Measurements from ENCODE around the gene ZNF425.
"Not testable (repeated sequence)": the region's sequence is repeated elsewhere in the genome, so short reads cannot be mapped to it uniquely, and the experiment has no call there.

The ZNF425 gene

DNA sequence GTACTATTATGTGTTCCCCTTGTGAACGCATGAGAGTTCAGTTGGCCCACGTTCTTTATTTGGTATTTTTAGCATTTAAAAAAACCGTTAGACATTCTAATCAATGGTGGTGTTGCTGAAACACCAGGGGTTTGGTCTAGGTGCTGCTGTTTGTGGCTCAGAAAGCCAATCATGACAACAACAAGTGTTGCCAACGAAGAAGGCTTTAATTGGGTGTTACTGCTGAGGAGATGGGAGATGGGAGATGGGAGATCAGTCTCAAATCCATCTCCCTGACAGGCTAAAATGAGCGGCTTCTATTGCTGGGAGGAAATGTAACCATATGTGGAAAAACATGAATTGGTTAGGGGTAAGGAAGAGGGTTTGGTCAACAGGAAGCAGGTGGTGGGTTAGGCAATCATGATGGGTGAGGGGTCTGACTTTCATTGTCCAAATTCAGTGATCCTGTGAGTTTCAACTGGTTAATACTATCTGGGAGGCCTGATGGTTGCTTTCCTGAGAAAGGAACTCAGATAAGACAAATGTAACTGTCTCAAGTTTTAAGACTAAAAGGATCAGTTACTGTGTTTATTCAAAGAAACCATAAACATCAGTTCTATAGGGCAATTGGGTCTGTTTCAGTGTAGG, 4.6 kb upstream of the ZNF425 start:
- DNase-seq (ENCODE audit: low spot score) = no peak

DNA sequence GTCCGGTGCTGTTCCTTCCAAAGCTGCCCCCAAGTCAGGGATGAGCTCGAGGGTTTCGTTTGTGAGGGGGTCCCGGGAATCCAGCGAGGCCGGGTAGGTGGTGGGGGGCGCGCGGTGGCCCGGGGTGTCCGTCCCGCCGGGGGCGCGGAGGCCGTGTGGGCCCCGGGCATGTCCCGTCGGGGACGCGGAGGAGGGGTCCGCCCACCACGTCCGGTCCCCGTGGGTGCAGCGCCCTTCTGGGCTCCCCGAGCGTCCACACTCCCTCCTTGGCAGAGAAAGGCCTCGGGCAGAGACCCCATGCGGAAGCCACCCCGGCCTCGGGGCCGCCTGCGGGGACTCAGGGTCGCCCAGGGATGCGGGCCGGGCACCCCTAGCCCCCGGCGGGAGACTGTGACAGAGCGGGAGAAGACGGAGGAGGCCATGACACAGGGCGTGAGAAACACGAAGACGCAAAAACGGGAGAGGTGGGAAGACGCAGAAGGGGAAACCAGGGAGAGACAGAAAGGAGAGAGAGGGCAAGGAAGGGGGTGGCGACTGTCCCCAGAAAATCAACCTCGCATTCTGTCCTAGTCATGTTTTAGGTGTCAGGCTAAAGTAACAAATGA, 640 bp upstream of the ZNF425 start:
- DNase-seq (ENCODE audit: low spot score) = peak; percentile 70

DNA sequence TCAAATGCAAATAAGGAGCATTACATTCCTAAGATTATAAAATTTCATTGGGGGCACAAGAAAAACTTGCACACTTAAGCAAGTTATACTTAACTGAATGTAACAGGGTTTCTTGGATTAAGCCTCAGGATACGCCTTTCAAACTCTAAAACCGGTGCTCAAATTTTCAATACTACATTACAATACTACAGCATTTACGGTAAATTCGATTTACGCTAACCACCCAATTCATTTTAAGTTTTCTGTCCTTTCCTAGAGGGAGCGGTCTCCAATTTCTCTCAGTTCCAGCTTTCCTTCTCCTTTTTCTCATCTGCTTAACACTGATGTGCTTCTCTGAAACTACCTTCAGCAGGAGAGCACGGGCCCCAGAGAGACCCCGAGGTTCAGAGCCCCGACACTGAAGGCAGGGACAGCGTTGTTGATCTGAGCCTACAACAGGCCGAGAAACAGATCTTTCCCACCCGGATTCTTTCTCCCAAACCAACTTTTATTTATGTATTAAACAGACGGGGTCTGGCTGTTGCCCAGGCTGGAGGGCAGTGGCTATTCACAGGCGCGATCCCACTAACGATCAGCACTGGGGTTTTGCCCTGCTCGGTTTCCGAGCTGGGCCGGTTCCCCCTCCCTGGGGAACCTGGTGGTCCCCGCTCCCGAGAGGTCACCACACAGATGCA, 798 bp downstream of the ZNF425 start:
- DNase-seq (ENCODE audit: low spot score) = peak; percentile 47

DNA sequence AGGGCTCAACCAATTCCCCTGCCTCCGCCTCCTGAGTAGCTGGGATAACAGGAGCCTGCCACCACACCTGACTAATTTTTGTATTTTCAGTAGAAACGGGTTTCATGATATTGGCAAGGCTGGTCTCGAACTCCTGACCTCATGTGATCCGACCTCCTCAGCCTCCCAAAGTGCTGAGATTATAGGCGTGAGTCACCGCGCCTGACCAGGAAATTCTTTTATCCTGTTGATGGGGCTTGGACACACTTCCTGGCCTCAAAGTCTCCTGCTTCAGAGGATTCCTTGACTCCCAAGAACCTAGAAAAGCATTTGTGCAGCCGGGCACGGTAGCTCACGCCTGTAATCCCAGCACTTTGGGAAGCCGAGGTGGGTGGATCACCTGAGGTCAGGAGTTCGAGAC, 16.2 kb downstream of the ZNF425 start:
- no peak for DNase-seq (ENCODE audit: low spot score)

DNA sequence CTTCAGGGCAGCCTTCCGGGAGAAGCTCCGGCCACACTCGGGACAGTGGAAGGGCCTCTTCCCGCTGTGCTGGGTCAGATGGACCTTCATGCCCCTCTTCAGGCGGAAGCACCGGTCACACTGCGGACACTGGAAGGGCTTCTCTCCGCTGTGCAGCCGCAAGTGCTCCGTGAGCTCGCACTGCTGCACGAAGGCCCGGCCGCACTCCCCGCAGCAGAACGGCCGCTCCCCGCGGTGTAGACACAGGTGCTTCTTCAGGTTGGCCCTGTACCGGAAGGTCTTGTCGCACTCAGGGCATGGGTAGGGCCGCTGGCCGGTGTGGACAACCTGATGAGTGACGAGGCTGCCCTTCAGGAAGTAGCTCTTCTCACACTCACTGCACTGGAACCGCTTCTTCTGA, 21.4 kb downstream of the ZNF425 start:
- DNase-seq (ENCODE audit: low spot score) = no peak

DNA sequence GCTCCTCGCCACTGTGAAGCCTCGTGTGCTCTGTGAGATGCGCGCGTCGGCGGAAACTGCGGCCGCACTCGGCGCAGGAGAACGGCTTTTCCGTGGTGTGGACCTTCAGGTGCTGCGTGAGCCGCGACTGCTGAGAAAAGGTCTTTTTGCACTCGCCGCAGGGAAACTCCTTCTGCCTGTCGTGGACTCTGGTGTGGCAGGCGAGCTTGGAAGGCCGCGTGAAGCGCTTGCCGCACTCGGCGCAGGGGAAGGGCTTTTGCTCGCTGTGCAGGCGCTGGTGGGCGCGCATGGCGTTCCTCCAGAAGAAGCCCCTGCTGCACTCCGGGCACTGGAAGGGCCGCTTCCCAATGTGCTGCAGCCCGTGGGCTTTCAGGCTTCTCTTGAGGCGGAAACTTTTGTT, 21.9 kb downstream of the ZNF425 start:
- DNase-seq (ENCODE audit: low spot score) = no peak

DNA sequence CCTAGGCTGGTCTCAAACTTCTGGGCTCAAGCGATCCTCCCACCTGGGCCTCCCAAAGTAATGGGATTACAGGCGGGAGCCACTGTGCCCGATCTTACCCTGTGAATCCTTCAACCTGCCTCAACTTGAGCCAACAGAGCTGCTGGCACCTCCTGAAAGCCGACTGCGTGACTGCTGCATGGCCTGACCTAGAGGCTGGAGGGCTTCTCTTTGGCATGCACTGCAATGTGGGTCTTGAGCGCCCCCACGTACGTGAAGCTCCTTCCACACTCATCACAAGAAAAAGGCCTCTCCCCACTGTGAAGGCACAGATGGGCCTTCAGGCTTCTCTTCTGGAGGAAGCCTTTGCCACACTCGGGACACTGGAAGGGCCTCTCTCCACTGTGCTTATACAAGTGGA, 22.7 kb downstream of the ZNF425 start:
- no peak for DNase-seq (ENCODE audit: low spot score)

DNA sequence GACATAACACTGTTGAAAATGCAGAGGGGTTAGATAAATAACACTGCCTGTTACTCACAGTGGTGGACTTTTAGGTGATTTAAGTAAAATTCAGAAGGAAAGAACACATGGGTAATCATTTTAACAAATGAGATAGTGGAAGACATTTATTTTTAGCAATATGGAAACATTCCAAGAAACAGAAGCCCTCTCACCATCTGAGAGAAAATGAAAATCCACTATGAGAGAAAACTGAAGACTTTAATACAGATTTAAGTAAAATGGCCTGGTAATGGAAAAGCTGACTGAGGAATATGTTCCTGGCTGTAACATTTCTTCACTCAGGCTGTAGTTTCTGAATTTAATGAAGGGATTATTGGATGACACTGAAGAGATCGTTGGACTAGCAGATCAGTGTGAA, 23.5 kb downstream of the ZNF425 start:
- no peak for DNase-seq (ENCODE audit: low spot score)

DNA sequence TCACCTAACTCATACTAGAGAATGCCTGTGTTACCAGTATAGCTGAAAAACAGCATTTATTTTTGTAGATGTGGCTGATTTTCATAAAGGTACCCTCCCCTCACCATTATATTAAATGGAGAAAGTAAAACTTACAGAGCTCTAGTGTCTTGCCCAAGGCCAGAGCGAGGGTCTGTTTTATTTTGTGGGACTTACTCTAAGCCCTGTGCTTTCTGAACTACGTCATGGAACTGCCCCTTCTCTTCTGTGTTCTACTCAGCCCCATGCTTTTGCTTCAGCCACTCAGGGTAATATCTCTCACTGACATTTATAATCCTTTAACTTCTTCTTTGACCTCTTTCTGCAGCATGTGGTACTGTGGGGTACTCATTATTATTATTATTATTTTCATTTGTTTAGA, 25.3 kb downstream of the ZNF425 start:
- DNase-seq (ENCODE audit: low spot score) = no peak

DNA sequence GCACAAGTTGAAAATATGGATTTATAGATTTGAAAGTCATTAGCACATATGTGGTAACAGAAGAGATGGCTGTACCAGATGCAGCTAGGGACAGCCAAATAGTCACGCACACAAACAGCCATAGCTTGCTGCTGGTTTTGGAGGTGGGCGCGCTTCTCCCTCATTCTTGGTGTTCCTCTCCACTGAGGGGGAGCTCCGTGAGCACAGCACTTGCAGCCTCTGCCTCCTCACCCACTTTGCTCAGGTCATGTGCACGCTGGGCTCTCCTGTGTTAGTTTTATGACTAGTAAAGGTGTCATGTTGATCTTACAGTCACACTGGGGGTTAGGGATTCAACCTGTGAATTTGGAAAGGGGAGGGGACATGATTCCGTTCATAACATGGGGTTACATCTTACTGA, 27.1 kb downstream of the ZNF425 start:
- DNase-seq (ENCODE audit: low spot score) = no peak

DNA sequence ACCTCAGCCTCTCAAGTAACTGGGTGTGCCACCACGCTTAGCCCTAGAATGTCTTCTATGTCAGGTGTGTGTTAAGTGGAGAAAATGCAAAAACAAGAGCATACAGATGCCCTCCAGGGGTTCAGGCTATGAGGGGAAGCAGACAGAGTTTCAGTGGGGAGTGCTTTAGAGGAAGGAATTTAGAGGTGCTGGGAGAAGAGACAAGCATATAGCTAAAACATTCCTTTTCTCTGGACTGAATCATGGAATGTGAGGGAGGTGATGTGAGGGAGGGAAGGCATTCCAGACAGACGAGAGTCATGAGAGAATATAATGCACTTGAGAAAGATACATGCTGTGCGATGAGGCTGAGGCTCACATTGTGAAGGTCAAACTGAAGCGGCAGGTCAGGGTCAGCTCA, 29.0 kb downstream of the ZNF425 start:
- no peak for DNase-seq (ENCODE audit: low spot score)

DNA sequence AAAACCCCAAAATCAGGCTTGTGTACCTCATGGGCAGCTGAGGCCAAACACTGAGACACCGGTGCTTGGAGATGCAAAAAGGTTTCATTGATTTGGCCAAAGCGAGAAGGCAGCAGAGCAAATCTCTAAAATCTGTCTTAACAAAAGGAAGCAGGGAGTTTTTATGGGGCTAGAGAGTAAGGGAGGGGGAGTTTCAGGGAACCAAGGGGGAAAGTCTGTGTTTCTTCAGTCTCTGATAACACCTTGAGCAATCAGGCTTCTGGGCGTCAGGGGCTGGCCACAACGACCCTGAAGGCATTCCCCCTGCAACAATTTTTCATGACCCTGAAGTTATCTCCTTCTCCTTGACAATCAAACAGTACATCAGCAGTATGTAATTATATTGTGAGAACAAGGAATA, 32.9 kb downstream of the ZNF425 start:
- peak; percentile 30 for DNase-seq (ENCODE audit: low spot score)

DNA sequence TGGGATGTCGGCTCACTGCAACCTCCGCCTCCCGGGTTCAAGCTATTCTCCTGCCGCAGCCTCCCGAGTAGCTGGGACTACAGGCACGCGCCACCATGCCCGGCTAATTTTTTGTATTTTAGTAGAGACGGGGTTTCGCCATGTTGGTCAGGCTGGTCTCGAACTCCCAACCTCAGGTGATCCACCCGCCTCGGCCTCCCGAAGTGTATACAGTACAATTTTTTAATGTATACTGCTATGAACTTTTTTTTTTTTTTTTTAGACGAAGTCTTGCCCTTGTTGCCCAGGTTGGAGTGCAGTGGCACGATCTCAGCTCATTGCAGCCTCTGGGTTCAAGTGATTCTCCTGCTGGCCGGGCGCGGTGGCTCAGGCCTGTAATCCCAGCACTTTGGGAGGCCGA, 33.9 kb downstream of the ZNF425 start:
- not testable (repeated sequence) for DNase-seq (ENCODE audit: low spot score)

DNA sequence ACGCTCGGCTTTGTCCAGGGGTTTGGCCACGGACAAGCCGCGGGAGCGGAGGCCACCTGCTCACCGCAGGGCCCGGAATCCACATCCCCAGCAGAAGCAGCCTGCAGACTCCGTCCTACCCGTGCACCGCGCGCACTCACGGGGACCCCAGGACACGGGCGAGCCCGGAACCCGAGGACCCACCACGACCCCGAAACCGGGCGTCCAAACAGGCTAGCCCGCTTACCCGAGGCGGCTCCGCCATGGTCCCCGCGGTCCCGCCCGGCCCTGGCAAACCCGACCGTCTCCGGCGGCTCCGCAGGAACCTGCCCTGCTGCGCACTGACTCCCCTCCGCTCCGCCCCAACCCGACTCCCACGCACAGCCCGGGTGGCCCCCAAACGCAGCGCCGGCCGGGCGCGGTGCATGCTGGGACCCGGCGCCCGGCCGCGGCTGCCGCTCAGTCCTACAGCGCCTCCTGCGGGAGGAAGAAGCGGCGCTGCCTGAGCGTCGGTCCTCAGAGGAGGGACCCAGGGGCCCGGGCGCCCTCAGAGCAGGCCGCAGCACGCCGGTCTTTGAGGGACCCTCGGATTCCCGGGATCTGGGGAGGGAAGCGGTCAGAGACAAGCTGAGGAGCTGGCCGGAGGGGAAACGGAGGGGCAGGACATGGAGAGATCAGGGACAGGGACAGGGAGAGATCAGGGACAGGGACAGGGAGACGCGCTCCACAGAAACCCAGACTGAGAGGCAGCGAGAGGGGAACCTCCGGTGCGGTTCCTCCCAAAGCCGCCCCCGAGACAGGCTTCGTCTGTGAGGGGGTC, 35.5 kb downstream of the ZNF425 start, which contains the start of gene ZNF786:
ZNF786 (minus strand) TSS at position 322 of the 799 bp plus-strand sequence; CDS start at position 244, 78 bp downstream.
- DNase-seq (ENCODE audit: low spot score) = peak; percentile 97

DNA sequence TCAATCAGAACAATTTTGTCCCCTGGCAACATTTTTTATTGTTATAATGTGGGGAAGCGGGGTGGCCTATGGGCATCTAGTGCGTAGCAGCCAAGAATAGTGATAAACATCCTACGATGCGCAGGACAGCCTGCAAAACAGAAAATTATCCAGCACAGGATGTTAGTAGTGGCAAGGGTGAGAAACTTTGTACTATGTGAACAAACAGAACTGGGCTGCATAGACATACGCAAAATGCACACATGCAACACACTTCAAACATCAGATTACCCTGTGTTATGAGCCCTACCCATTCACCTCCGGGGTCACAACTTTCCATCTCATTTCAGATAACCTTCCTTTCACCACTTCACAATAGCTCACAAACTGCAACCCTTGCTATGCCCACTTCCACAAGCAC, 38.7 kb downstream of the ZNF425 start:
- no peak for DNase-seq (ENCODE audit: low spot score)

DNA sequence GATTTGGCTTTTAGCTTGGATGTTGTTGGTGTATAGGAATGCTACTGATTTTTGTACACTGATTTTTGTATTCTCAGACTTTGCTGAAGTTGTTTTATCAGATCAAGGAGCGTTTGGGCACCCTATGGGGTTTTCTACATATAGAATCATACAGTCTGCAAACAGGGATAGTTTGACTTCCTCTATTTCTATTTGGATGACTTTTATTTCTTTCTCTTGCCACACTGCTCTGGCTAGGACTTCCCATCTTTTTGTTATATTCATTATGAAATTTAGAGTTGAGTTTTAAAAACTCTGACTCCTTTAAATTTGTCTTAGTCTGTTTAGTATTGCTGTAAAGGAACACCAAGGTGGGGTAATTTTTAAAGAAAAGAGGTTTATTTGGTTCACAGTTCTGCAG, 40.3 kb downstream of the ZNF425 start:
- no peak for DNase-seq (ENCODE audit: low spot score)

DNA sequence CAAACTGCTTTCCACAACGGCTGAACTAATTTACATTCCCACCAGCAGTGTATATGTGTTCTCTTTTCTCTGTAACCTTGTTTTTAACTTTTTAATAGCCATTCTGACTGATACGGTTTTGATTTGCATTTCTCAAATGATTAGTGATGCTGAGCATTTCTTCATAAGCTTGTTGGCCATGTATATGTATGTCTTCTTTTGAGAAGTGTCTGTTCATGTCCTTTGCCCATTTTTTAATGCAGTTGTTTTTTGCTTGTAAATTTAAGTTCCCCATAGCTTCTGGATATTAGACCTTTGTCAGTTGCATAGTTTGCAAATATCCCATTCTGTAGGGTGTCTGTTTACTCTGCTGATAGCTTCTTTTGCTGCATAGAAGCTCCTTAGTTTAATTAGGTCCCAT, 41.7 kb downstream of the ZNF425 start:
- DNase-seq (ENCODE audit: low spot score) = no peak

DNA sequence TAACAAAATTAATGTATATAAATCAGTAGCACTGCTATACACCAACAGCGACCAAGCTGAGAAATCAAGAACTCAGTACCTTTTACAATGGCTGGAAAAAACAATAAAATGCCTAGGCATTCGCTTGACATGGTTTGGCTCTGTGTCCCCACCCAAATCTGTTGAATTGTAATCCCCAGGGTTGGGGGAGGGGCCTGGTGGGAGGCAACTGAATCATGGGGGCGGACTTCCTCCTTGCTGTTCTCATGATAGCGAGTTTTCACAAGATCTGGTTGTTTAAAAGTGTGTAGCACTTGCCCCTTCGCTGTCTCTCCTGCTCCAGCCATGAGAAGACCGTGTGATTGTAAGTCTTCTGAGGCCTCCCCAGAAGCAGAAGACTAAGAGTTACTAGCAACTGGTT, 44.2 kb downstream of the ZNF425 start:
- no peak for DNase-seq (ENCODE audit: low spot score)

DNA sequence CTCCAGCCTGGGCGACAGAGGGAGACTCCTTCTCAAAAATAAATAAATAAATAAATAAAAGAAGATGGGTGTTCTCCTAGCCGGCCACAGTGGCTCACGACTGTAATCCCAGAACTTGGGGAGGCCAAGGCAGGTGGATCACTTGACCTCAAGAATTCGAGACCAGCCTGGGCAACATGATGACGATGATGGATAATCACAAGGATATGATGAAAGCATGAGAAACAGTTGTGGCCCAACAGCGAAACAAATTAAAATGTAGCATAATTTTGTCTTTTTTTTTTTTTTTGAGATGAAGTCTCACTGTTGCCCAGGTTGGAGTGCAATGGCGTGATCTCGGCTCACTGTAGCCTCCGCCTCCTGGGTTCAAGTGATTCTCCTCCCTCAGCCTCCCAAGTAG, 48.5 kb downstream of the ZNF425 start:
- DNase-seq (ENCODE audit: low spot score) = no peak

DNA sequence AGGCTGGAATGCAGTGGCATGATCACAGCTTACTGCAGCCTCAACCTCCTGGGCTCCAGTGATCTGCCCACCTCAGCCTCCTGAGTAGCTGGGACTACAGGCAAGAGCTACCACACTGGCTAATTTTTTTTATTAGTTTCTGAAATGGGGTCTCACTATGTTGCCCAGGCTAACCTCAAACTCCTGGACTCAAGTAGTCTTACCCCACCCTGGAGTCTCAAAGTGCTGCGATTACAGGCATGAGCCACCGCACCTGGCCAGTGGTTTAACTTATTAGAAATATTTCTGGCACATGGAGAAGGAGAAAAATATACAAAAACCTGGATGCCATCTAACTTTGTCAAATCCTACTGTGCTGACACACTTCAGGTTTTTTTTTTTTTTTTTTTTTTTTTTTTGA, 50.8 kb downstream of the ZNF425 start:
- DNase-seq (ENCODE audit: low spot score) = no peak

DNA sequence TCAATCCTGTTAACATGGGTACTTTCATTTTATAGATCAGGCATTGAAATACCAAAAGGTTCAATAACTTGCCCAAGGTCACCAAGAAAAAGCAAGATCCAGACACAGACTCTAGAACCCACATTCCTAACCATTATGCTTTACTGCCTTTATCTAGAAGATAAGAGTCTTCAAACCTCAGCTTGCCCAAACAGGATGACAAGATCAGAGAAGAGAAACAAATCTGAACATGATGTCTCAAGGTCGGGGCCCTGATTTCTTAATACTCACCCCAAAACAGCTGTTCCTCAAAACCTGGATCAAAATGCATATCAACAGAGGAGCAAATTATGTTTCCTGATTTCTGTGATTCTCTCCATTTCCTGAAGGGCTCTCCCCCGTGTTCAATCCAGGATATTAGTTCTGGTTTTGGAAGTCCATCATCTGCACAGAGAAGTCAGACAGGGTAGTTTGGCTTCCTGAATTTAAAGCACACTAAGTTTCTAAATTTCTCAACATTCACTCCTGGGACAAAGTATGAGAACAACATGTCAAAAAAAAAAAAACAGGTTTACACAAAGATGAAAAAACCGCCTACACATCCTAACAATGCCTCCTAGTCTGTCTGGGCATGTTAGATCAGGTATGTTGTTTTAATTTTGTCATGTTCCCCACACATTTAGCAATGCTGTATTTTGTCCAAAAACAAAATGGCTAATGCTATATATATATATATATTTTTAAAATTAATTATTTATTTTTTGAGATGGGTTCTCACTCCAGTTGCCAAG, 51.8 kb downstream of the ZNF425 start:
- DNase-seq (ENCODE audit: low spot score) = no peak

DNA sequence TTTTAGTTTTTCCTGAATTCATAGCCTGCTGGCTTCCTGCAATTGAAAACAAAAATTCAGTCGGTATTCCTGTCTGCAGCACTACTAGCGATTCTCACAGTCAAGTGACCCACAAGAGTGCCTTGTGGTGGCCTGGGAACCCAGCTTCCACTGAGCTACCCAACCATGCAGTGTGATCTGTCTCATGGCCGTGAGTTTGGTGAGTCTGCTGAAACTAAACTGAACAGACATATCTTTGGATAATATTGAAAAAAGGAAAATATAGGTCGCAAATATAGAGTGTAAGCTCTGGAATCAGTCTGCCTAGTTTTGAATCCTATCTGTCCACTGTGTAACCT, 53.7 kb downstream of the ZNF425 start:
- no peak for DNase-seq (ENCODE audit: low spot score)

Measured in NAMALWA (cell line).